ENCODE data around the gene YWHAG.

DNA sequence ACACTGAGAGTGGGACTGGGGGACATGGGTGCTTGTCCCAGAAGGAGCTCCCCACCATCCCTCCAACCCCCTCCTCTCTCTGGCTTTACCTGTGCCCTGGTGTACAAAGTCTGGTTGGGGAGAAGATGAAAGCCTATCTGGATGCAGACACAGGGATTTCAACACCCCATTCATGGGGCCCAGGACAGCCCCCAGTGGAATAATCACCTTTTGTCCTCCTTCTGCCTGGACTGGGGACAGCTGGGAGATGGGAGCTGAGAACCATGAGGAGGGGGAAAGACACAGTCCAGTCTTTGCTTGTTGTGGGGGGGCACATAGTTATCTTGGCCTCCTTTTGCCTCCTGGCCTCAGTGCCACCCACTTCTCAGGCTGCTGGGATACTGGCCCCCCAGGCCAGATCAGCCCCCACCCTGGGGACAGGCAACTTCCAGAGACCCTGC is 49.4 kb upstream of the YWHAG start:
- TF ChIP-seq POLR2AphosphoS5 (IDR thresholded peaks at IDR 0.05; ENCODE audit: borderline replicate concordance, low read depth, low read length) (no peak), EZH2 (IDR thresholded peaks at IDR 0.05) (no peak)

Data from SK-N-MC (cell line).